Loucy (cell line): ENCODE results near the gene BNC1.

Experiments
- H2AFZ ChIP-seq: fragments of 200-600 bp; sonication (generic); 2 replicates; pipeline ENCODE4 v1.6.0; 2016; ENCODE audit warnings: antibody characterized with exemption, mild to moderate bottlenecking, low read length, moderate library complexity
- H3F3A ChIP-seq: fragments of 200-600 bp; 2 replicates; pipeline ENCODE4 v1.6.0; 2016; ENCODE audit warnings: antibody characterized with exemption, low read depth, mild to moderate bottlenecking
- H3K27me3 ChIP-seq: fragments of 200-600 bp; sonication (generic); 2 replicates; pipeline ENCODE4 v1.6.1; 2014; ENCODE audit warnings: low read length, mild to moderate bottlenecking; ENCODE audit not compliant: insufficient read depth, poor library complexity, severe bottlenecking
- H3K36me3 ChIP-seq: fragments of 200-600 bp; sonication (generic); 2 replicates; pipeline ENCODE4 v1.6.1; 2016; ENCODE audit warnings: low read length; ENCODE audit not compliant: insufficient read depth
- H3K4me1 ChIP-seq: fragments of 200-600 bp; sonication (generic); 2 replicates; pipeline ENCODE4 v1.5.1; 2014; ENCODE audit warnings: low read length, mild to moderate bottlenecking; ENCODE audit not compliant: insufficient read depth, poor library complexity, severe bottlenecking
- H3K4me2 ChIP-seq: fragments of 200-600 bp; sonication (generic); 2 replicates; pipeline ENCODE4 v1.6.0; 2014; ENCODE audit warnings: antibody characterized with exemption, low read length, low read depth, mild to moderate bottlenecking; ENCODE audit not compliant: poor library complexity, severe bottlenecking
- H3K4me3 ChIP-seq: fragments of 200-600 bp; sonication (generic); 2 replicates; pipeline ENCODE4 v1.5.1; 2014; ENCODE audit warnings: low read length, mild to moderate bottlenecking, mixed read lengths; ENCODE audit not compliant: poor library complexity, severe bottlenecking
- H3K79me2 ChIP-seq: fragments of 200-600 bp; sonication (generic); 2 replicates; pipeline ENCODE4 v1.6.1; 2014; ENCODE audit warnings: low read length; ENCODE audit not compliant: insufficient read depth
- H3K9ac ChIP-seq: fragments of 200-600 bp; sonication (generic); 2 replicates; pipeline ENCODE4 v1.6.0; 2014; ENCODE audit warnings: mild to moderate bottlenecking, low read depth, low read length, moderate library complexity; ENCODE audit not compliant: poor library complexity, severe bottlenecking
- H3K9me2 ChIP-seq: fragments of 200-600 bp; sonication (generic); replicated peaks from 2 replicates; pipeline ENCODE4 v1.6.1; 2016; ENCODE audit warnings: low read depth, low read length, mixed read lengths
- H3K9me3 ChIP-seq: fragments of 200-600 bp; sonication (generic); 2 replicates; pipeline ENCODE4 v1.6.1; 2014; ENCODE audit warnings: mild to moderate bottlenecking, antibody characterized with exemption, low read length, low read depth; ENCODE audit not compliant: insufficient read depth
- H4K20me1 ChIP-seq: fragments of 200-600 bp; sonication (generic); 2 replicates; pipeline ENCODE4 v1.6.0; 2014; ENCODE audit warnings: antibody characterized with exemption, low read length, mild to moderate bottlenecking; ENCODE audit not compliant: insufficient read depth, poor library complexity, severe bottlenecking
- CTCF ChIP-seq: fragments of 200-600 bp; sonication (generic); conservative IDR thresholded peaks from 2 replicates; pipeline ENCODE4 v1.5.1; 2014; ENCODE audit warnings: mild to moderate bottlenecking, antibody characterized with exemption, low read length
- EZH2phosphoT487 ChIP-seq: fragments of 200-600 bp; IDR thresholded peaks from 2 replicates; pipeline ENCODE4 v1.6.1; 2018; ENCODE audit warnings: antibody characterized with exemption, mild to moderate bottlenecking, moderate library complexity, borderline replicate concordance

Gene BNC1

GRCh38 chr15:83250781-83251180, 33.7 kb downstream of the BNC1 start:
- no peak overlapping the region for H3K9ac ChIP-seq
- H3K27me3 ChIP-seq = no peaks in the 10 kb centered on the region
- no peak overlapping the region for H3K4me2 ChIP-seq
- H3K9me3 ChIP-seq = no peaks in the 10 kb centered on the region
- no peaks in the 10 kb centered on the region for H3K79me2 ChIP-seq
- H2AFZ ChIP-seq = no peak overlapping the region
- H3K4me1 ChIP-seq = no peaks in the 10 kb centered on the region
- TF ChIP-seq CTCF = no peak
- TF ChIP-seq EZH2phosphoT487 = no peak
- no peaks in the 10 kb centered on the region for H3K36me3 ChIP-seq
- no peaks in the 10 kb centered on the region for H4K20me1 ChIP-seq
- no peak overlapping the region for H3K4me3 ChIP-seq
- no peaks in the 10 kb centered on the region for H3K9me2 ChIP-seq
- no peaks in the 10 kb centered on the region for H3F3A ChIP-seq

- Histone ChIP-seq H3F3A (no peaks in the 10 kb centered on the region), H3K4me1 (no peaks in the 10 kb centered on the region), H3K79me2 (no peaks in the 10 kb centered on the region), H2AFZ (no peak overlapping the region), H3K27me3 (no peaks in the 10 kb centered on the region), H3K36me3 (no peaks in the 10 kb centered on the region), H3K9me3 (no peaks in the 10 kb centered on the region), H3K4me2 (no peak overlapping the region), H4K20me1 (no peaks in the 10 kb centered on the region), H3K9me2 (no peaks in the 10 kb centered on the region), H3K9ac (no peak overlapping the region), H3K4me3 (no peak overlapping the region)
- TF ChIP-seq EZH2phosphoT487 (no peak), CTCF (no peak)
These were observed 35.5 kb downstream of the BNC1 start for GRCh38 chr15:83249030-83249343.

GRCh38 chr15:83248151-83249029, 36.1 kb downstream of the BNC1 start:
- Histone ChIP-seq H3K4me1 (no peaks in the 10 kb centered on the region), H3K9ac (no peak overlapping the region), H3K9me2 (no peaks in the 10 kb centered on the region), H3K4me2 (no peak overlapping the region), H2AFZ (no peak overlapping the region), H3K9me3 (no peaks in the 10 kb centered on the region), H4K20me1 (no peaks in the 10 kb centered on the region), H3K4me3 (no peak overlapping the region), H3K79me2 (no peaks in the 10 kb centered on the region), H3F3A (no peaks in the 10 kb centered on the region), H3K36me3 (no peaks in the 10 kb centered on the region), H3K27me3 (no peaks in the 10 kb centered on the region)
- TF ChIP-seq CTCF (peak; percentile 95), EZH2phosphoT487 (no peak)
